Cortex of kidney (tissue), 1 donor: Measurements from ENCODE around the gene NUP50.

ENCODE experiments used
- DNase-seq: peaks from one replicate; lab custom pipeline; 2025; lab: John Stamatoyannopoulos, UW

NUP50 gene

GRCh38 chr22:45163451-45164269, at the start of gene NUP50:
TSS of gene NUP50 (plus strand) at chr22:45163925. CDS start at chr22:45168178, 4,253 bp downstream.
- peak; percentile 44 for DNase-seq

GRCh38 chr22:45120440-45120839, 43.3 kb upstream of the NUP50 start:
- DNase-seq: no peak

GRCh38 chr22:45120931-45121330, 42.8 kb upstream of the NUP50 start:
- no peak for DNase-seq

- DNase-seq: no peak
These were observed 39.4 kb upstream of the NUP50 start for GRCh38 chr22:45124176-45124847.

- DNase-seq: no peak
These were observed 38.5 kb upstream of the NUP50 start for GRCh38 chr22:45125188-45125587.

- no peak for DNase-seq
These were observed 35.9 kb upstream of the NUP50 start for GRCh38 chr22:45127866-45128265.

- no peak for DNase-seq
These were observed 33.8 kb upstream of the NUP50 start for GRCh38 chr22:45129703-45130524.

GRCh38 chr22:45130891-45131290, 32.8 kb upstream of the NUP50 start:
- no peak for DNase-seq

- DNase-seq: no peak
These were observed 32.0 kb upstream of the NUP50 start for GRCh38 chr22:45131749-45132148.

- no peak for DNase-seq
These were observed 29.4 kb upstream of the NUP50 start for GRCh38 chr22:45134313-45134712.

- DNase-seq: no peak
These were observed 27.1 kb upstream of the NUP50 start for GRCh38 chr22:45136594-45136993.

GRCh38 chr22:45139693-45140092, 24.0 kb upstream of the NUP50 start:
- no peak for DNase-seq

GRCh38 chr22:45142376-45142775, 21.3 kb upstream of the NUP50 start:
- no peak for DNase-seq

GRCh38 chr22:45144916-45145315, 18.8 kb upstream of the NUP50 start:
- DNase-seq: no peak

GRCh38 chr22:45149671-45150070, 14.1 kb upstream of the NUP50 start:
- no peak for DNase-seq

- no peak for DNase-seq
These were observed 13.6 kb upstream of the NUP50 start for GRCh38 chr22:45150139-45150538.

GRCh38 chr22:45151503-45151902, 12.2 kb upstream of the NUP50 start:
- no peak for DNase-seq

GRCh38 chr22:45154383-45154782, 9.3 kb upstream of the NUP50 start:
- DNase-seq: no peak

- DNase-seq: no peak
These were observed 8.5 kb upstream of the NUP50 start for GRCh38 chr22:45155050-45155840.

GRCh38 chr22:45157907-45158306, 5.8 kb upstream of the NUP50 start:
- no peak for DNase-seq

GRCh38 chr22:45159652-45160462, 3.9 kb upstream of the NUP50 start:
- no peak for DNase-seq
